ENCODE measurements around the gene CYP4B1. TPM values are rescaled to one million over a fixed set of nuclear protein-coding genes. Genes with fewer than 3 reads are reported as not detected.

CYP4B1 gene
- total RNA-seq, 1 experiment from 2014 or later = not detected

GRCh38 chr1:46807046-46807972, 8.5 kb downstream of the CYP4B1 start:
- no peaks in the 10 kb centered on the region for H3K36me3 ChIP-seq
- H3K9me3 ChIP-seq = no peaks in the 10 kb centered on the region
- DNase-seq = no peak
- no peak overlapping the region for H3K4me3 ChIP-seq
- H3K27me3 ChIP-seq = no peaks in the 10 kb centered on the region

DNA sequence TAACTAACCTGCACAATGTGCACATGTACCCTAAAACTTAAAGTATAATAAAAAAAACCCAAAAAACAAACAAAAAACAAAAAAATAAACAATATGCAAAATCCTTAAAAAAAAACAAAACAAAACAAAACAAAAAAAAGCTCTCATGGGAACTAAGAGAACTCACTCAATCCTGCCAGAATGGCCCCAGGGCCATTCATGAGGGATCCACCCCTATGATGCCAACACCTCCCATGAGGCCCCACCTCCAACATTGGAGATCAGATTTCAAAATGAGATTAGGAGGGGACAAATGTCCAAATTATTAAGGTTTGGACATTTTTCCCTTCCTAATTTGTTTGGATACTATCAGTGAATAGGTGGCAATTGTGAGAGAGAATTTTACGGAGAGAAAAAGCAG, 10.2 kb downstream of the CYP4B1 start:
- DNase-seq = no peak
- H3K9me3 ChIP-seq = no peaks in the 10 kb centered on the region
- no peaks in the 10 kb centered on the region for H3K27me3 ChIP-seq
- H3K36me3 ChIP-seq = no peaks in the 10 kb centered on the region
- no peak overlapping the region for H3K4me3 ChIP-seq

DNA sequence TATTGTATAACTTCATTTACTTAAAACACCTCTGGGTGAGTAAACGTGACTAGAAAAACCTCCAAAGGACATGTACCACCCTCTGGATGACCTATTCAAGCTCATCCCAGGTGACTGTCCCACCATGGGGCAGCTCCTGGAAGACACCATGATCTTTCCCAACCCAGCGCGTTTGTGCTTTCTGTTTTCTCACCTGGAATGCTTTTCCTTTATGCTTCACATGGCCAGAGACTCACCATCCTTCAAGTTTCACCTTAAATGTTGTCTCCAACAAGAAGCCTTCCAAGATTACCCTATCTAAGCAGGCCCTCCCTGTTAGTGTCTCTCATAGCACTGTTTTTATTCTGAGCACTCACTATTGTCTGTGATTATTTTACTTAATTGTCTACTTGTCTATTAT, 11.1 kb downstream of the CYP4B1 start:
- no peaks in the 10 kb centered on the region for H3K9me3 ChIP-seq
- no peaks in the 10 kb centered on the region for H3K36me3 ChIP-seq
- no peak overlapping the region for H3K4me3 ChIP-seq
- no peaks in the 10 kb centered on the region for H3K27me3 ChIP-seq
- DNase-seq = no peak

DNA sequence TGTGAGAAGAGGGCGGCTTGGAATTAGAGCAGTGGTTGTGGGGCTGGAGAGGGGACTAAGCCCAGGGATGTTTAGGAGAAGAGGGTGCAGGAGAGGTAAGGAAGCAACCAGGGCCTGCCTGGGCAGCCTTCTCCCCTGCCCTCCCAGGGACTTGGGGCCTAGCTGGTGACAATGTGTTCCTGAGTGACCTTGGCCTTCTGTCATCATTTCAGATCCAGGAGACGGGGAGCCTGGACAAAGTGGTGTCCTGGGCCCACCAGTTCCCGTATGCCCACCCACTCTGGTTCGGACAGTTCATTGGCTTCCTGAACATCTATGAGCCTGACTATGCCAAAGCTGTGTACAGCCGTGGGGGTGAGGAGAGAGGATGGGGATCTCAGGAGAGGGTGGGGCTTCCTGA, 11.8 kb downstream of the CYP4B1 start:
- H3K9me3 ChIP-seq = no peaks in the 10 kb centered on the region
- DNase-seq = no peak
- no peak overlapping the region for H3K4me3 ChIP-seq
- H3K36me3 ChIP-seq = no peaks in the 10 kb centered on the region
- H3K27me3 ChIP-seq = no peaks in the 10 kb centered on the region

DNA sequence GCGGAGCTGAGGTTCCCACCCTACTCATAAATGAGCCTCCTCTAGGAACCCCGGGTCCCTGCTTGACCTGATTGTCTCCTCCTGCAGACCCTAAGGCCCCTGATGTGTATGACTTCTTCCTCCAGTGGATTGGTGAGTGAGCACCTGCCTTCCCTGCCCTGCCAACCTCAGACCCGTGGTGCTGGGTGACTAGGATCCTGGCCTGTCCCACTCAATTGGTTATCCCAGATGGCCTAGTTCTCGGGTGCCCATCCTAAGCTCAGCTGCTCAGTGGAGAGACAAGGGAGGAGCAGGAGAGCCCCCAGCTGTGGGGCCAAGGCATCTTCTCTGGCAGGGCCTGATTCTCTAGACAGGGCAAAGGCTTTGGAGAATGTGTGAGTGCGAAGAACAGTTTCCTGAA, 12.2 kb downstream of the CYP4B1 start:
- Histone ChIP-seq H3K27me3 (no peaks in the 10 kb centered on the region), H3K4me3 (no peak overlapping the region), H3K36me3 (no peaks in the 10 kb centered on the region), H3K9me3 (no peaks in the 10 kb centered on the region)
- no peak for DNase-seq

DNA sequence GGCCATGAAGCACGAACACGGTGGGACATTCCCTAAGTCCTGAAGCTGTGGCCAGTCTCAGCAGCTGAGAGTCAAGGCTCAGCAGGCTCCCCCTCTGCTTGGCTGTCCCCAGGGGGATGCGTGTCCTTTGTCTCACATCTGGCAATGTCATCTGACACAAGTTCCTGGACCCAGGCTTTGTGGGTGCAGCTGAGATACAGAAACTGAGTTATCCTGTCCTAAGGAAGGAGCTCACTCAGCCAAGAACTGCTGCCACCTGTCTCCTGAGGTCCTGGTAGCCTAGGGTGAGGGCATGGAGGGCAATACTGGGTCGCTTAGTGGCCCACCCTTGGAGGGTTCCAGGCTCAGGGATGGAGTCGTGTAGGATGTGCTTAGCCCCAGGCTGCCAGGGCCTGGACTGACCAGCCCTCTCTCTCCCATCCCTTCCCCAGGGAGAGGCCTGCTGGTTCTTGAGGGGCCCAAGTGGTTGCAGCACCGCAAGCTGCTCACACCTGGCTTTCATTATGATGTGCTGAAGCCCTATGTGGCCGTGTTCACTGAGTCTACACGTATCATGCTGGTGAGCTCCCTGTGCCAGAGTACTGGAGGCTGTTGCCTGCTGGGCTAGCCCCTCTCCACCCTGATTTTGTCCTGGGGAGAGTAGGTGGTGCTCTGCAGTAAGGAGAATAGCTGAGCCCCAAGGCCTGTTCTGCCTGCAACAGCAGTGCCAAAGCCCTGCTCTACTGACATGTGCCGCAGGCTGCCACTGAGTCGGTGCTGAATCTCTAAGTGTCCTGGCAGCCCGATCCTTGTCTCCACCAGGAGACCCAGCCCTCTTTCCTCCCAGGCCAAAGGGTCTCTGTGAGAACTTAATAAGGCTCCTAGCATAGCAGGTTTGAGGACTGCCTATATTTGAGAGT, 13.5 kb downstream of the CYP4B1 start:
- H3K9me3 ChIP-seq = no peaks in the 10 kb centered on the region
- no peaks in the 10 kb centered on the region for H3K36me3 ChIP-seq
- no peaks in the 10 kb centered on the region for H3K27me3 ChIP-seq

GRCh38 chr1:46812996-46813857, 14.4 kb downstream of the CYP4B1 start:
- H3K36me3 ChIP-seq = no peaks in the 10 kb centered on the region
- no peak overlapping the region for H3K4me3 ChIP-seq
- no peaks in the 10 kb centered on the region for H3K9me3 ChIP-seq
- DNase-seq = no peak
- no peaks in the 10 kb centered on the region for H3K27me3 ChIP-seq

More for the DNA sequence above, 13.5 kb downstream of the CYP4B1 start:
- H3K4me3 ChIP-seq = no peak overlapping the region
- DNase-seq = no peak

- Histone ChIP-seq H3K27me3 (no peaks in the 10 kb centered on the region), H3K4me3 (no peak overlapping the region), H3K9me3 (no peaks in the 10 kb centered on the region), H3K36me3 (no peaks in the 10 kb centered on the region)
- no peak for DNase-seq
Measured at GRCh38 chr1:46813858-46814396, 15.1 kb downstream of the CYP4B1 start.

DNA sequence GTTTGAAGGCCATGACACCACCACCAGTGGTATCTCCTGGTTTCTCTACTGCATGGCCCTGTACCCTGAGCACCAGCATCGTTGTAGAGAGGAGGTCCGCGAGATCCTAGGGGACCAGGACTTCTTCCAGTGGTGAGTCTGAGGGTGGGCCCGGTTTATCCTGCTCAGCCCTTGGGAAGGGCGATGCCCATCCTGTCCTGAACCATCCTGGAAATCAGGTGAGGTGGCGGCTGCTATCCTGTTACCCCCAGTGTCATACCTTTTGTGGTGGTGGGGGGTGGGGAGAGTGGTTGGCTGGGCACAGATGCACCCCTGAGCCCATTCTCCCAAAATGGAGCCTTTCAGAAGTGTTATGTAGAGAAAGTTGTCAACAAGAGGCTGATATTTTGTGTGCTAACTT, 16.3 kb downstream of the CYP4B1 start:
- no peaks in the 10 kb centered on the region for H3K27me3 ChIP-seq
- no peak for DNase-seq
- H3K36me3 ChIP-seq = no peaks in the 10 kb centered on the region
- H3K9me3 ChIP-seq = no peaks in the 10 kb centered on the region
- no peak overlapping the region for H3K4me3 ChIP-seq

- no peak for DNase-seq
- no peaks in the 10 kb centered on the region for H3K27me3 ChIP-seq
- H3K4me3 ChIP-seq = no peak overlapping the region
- H3K9me3 ChIP-seq = no peaks in the 10 kb centered on the region
- no peaks in the 10 kb centered on the region for H3K36me3 ChIP-seq
Measured at GRCh38 chr1:46816930-46817329, 18.1 kb downstream of the CYP4B1 start.

GRCh38 chr1:46817814-46818213, 19.0 kb downstream of the CYP4B1 start:
- Histone ChIP-seq H3K27me3 (no peaks in the 10 kb centered on the region), H3K9me3 (no peaks in the 10 kb centered on the region)
- DNase-seq = no peak

DNA sequence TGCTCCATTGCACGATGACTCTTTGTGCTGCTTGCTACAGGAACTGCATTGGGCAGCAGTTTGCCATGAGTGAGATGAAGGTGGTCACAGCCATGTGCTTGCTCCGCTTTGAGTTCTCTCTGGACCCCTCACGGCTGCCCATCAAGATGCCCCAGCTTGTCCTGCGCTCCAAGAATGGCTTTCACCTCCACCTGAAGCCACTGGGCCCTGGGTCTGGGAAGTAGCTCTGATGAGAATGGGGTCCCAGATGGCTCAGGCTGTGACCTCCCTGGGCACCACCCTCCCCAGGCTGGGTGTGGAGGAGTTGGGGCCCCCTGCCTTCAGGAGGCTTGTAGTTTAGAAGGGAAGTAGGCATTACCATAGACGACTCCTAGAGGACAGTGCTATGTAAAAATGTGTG, 19.7 kb downstream of the CYP4B1 start:
- Histone ChIP-seq H3K36me3 (no peaks in the 10 kb centered on the region), H3K4me3 (no peak overlapping the region)

More at GRCh38 chr1:46817814-46818213, 19.0 kb downstream of the CYP4B1 start:
- Histone ChIP-seq H3K4me3 (no peak overlapping the region), H3K36me3 (no peaks in the 10 kb centered on the region)

DNA sequence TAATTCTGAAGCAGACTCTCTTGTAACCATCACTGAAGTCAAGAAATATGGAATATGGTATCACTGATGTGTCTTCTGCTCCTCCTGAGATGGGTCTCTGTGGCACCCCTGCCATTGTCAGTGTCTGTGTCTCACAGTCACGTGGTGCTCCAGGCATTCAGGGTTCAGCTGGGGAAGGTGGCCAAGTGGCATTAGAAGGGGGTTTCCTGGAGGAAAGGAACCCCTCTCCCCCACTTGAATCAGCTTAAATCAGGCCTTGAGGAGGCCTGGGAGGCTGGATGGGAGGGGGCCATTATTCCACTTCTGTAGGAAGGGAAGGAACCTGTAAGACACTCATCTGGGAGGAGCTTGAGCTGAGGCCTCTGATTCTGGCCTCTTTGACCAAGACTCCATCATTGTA, 20.5 kb downstream of the CYP4B1 start:
- Histone ChIP-seq H3K27me3 (no peaks in the 10 kb centered on the region), H3K4me3 (no peak overlapping the region), H3K36me3 (no peaks in the 10 kb centered on the region), H3K9me3 (no peaks in the 10 kb centered on the region)
- no peak for DNase-seq

More for the DNA sequence above, 19.7 kb downstream of the CYP4B1 start:
- DNase-seq = no peak
- H3K27me3 ChIP-seq = no peaks in the 10 kb centered on the region
- H3K9me3 ChIP-seq = no peaks in the 10 kb centered on the region

DNA sequence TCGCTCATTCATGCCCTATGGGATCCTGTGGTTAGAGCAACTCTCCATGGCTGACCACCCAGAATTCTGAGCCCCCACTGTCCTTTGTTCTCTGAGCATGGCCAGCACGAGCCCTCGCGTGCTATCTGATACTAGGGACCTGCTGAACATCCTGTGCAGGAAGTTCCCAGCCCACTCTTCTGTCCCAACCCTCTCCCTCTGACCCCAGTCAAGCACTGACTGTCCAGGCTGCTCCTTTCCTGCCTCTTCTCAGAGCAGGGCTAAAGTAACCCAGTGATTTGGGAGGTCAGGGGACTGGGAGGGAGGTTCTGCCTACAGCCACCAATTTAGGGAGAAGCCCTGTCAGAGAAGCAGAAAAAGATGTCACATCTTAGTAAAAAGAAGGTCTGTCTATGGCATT, 21.2 kb downstream of the CYP4B1 start:
- H3K9me3 ChIP-seq = no peaks in the 10 kb centered on the region
- no peaks in the 10 kb centered on the region for H3K36me3 ChIP-seq
- H3K4me3 ChIP-seq = no peak overlapping the region
- DNase-seq = no peak
- no peaks in the 10 kb centered on the region for H3K27me3 ChIP-seq

GRCh38 chr1:46820560-46821060, 21.8 kb downstream of the CYP4B1 start:
- DNase-seq = no peak
- no peaks in the 10 kb centered on the region for H3K27me3 ChIP-seq

DNA sequence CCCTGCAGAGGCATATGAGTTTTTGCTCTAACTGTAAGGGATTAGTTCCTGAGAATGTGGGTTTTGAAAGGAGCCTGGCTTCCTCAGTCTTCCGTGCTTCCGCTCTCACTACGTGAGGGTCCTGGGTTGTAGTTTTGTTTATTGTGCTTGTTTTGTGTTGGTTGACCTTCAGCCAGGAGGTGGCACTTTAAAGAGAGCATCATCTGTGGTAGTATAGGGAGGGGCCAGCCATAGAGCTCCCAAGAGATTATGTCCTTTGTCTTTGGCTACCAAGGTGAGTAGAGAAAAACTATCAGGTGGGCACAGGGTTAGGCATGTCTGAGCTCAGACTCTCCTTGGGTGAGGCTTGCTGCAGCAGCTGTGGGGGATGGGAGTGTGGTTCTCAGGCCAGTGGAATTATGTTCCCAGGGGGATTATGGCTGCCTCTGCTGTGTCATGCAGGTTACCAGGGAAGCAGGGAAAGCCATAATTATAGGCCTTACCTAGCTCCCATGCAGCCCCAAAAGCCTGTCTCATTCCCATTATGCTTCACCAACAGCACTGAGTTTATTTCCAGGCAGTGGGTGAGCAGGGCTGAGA, 23.5 kb downstream of the CYP4B1 start:
- Histone ChIP-seq H3K4me3 (no peak overlapping the region), H3K27me3 (no peaks in the 10 kb centered on the region), H3K36me3 (no peaks in the 10 kb centered on the region), H3K9me3 (no peaks in the 10 kb centered on the region)
- DNase-seq = no peak

More at GRCh38 chr1:46820560-46821060, 21.8 kb downstream of the CYP4B1 start:
- no peak overlapping the region for H3K4me3 ChIP-seq
- no peaks in the 10 kb centered on the region for H3K36me3 ChIP-seq
- H3K9me3 ChIP-seq = no peaks in the 10 kb centered on the region
